GM18909 (cell line): ENCODE results near the gene SFSWAP.
"Not testable (repeated sequence)": the region's sequence is repeated elsewhere in the genome, so short reads cannot be mapped to it uniquely, and the experiment has no call there.

Source experiments
- ATAC-seq: cut with Tn5 transposase; IDR thresholded peaks from one replicate; pipeline ENCODE4 v1.9.1; 2021; ENCODE audit warnings: mild to moderate bottlenecking; ENCODE audit not compliant: unreplicated experiment, poor library complexity

Gene SFSWAP

DNA sequence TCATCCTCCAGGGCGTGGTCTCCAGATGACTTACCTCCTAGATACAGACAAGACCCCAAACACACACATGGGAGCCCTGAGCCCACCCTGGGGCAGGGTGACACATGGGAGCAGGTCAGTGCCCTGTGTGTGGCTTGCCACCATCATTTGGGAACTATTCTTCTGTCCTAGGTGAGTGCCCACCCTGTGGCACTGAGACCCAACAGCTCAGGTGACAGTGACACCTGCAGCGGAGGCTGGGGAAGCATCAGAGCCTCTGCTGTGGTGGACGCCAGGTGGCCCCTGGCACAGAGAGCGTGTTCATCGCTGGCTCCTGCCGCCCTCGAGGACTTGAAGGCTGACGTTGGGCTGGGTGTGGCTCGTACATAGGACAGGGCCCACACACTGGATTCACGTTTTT is 23.0 kb downstream of the SFSWAP start:
- ATAC-seq, result no peak

- no peak for ATAC-seq
Observed at GRCh38 chr12:131734336-131735152, 23.7 kb downstream of the SFSWAP start.

DNA sequence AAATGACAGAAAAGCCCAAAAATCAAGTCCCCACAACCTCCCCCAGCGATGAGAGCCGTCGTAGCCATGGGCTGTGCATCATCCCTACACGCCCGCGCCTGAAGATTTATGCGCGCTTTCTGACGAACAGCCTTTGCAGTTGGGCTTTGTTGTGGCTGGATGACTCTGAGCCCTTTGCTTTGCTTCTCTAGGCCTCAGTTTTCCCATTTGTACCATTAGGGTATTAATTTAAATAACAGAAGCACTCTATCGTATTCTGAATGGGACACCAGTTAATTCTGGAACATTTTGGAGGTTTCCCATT is 24.2 kb downstream of the SFSWAP start:
- no peak for ATAC-seq

GRCh38 chr12:131735476-131736445 is 24.9 kb downstream of the SFSWAP start:
- ATAC-seq, result no peak

- no peak for ATAC-seq
Observed at GRCh38 chr12:131736446-131737149, 25.7 kb downstream of the SFSWAP start.

DNA sequence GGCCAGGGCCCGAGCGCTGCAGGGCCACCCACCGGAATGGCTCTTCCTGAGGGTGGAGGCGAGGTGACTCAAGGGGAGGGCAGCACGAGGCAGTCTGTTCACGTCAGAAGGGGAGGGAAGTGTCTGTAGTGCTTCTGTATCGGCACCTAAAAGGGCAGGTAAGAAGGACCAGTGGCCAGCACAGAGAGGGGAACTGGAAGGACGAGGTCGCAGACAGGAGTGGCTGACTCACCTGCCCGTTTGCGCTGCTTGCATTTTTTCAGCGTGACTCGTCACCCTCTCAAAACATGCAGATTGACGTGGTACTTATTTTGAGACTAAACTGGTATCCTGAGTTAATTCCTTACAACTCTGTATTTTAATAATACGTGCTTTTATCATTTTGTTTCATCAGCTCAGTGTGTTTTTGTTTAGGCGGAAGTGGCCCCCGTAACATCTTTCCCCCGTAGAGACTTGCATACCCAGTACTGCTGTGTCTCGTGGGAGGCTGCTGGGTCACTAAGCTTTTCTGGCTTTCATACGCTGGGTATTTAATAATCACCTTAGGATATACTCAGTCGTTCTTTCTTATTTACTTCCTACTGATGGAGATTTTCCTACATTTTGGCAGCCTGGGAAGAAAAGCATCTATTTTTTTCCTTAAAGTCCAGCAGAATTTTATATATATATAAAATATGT is 26.4 kb downstream of the SFSWAP start:
- no peak for ATAC-seq

DNA sequence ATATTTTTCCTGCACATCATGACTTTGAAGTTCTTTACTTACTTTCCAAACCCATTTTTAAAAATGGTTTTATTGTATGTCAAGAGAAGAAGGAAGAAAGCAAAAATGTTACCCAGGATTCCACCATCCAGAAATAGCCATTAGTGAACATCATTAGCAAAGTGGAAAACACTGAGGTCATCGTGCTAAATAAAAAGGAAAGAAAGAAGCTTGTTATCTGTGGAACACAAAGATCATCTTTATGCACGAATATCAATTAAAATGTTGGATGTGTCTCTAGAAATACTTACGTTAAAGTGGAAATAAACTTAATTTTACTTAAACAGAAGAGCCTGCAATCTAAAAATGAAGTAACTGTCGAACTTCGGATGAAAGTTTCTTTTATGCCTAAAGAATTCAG is 27.3 kb downstream of the SFSWAP start:
- no peak for ATAC-seq

- no peak for ATAC-seq
Observed at GRCh38 chr12:131740626-131741025, 29.7 kb downstream of the SFSWAP start.

DNA sequence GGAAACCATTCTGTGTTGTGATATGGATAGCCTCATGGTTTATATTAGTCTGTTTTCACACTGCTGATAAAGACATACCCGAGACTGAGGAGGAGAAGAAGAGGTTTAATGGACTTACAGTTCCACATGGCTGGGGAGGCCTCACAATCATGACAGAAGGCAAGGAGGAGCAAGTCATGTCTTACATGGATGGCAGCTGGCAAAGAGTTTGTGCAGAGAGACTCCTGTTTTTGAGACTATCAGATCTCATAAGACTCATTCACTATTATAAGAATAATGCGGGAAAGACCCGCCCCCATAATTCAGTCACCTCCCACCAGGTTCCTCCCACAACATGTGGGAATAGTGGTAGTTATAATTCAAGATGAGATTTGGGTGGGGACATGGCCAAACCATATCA is 31.9 kb downstream of the SFSWAP start:
- not testable (repeated sequence) for ATAC-seq

GRCh38 chr12:131743410-131743809 is 32.5 kb downstream of the SFSWAP start:
- ATAC-seq, result not testable (repeated sequence)

- ATAC-seq, result not testable (repeated sequence)
Observed at GRCh38 chr12:131743880-131744279, 33.0 kb downstream of the SFSWAP start.

GRCh38 chr12:131744675-131745074 is 33.8 kb downstream of the SFSWAP start:
- ATAC-seq, result not testable (repeated sequence)

DNA sequence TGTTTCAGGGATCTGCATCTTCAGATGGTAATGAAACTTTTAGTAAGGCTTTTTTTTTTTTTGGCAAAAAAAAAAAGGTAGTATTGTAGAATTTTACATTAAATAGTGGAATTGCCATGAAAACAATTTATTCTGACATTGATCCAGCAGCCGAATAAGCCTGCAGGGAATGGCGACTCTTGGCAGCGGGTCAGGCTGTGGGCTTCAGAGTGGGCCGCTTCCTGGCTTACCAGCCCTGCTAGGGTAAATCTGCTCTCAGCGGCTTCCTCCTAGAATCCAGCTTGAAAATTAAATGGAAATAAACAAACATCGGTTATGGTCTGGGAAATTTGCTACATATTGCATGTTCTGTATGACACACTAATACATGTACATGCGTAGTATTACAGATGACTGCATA is 34.8 kb downstream of the SFSWAP start:
- ATAC-seq, result no peak

DNA sequence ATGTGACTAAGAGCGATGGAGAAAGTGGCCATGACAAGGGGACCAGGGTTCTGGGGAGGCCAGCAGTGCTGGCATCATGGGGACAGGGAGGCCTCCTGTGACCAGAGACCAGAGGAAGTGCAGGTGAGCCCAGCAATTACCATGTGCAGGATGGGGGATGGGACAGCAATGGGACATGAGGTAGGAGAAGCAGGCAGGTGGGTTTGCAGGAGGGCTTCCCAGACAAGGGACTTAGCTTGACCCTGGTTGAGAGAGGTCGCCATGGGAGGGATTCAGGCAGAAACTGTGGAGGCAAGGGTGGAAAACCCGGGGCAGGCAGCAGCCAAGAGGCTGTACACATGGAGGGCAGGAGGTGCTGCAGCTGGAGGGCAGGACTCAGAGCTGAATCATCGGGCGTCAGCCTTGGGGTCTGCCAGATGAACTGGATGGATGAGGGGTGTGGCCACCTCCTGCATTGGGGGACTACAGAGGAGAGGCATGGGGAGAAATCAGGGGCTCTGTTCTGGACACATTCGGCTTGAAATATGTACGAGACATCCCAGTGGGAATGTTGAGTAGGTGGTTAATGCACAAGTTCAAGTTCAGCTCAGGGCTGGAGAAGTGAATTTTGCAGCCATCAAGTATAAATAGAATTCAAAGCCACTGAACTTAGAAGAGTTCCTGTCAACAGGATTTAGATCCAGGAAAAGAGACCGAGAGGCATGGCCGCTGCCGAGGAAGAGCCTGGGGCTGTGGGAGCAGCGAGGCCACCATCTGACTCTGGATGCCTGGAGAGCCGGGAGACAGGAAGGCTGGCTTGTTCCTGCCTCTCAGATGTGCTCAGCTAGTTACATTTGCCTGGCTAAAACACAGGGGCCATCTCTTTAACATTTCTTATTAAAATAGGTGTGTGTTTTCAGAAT is 36.6 kb downstream of the SFSWAP start:
- no peak for ATAC-seq

DNA sequence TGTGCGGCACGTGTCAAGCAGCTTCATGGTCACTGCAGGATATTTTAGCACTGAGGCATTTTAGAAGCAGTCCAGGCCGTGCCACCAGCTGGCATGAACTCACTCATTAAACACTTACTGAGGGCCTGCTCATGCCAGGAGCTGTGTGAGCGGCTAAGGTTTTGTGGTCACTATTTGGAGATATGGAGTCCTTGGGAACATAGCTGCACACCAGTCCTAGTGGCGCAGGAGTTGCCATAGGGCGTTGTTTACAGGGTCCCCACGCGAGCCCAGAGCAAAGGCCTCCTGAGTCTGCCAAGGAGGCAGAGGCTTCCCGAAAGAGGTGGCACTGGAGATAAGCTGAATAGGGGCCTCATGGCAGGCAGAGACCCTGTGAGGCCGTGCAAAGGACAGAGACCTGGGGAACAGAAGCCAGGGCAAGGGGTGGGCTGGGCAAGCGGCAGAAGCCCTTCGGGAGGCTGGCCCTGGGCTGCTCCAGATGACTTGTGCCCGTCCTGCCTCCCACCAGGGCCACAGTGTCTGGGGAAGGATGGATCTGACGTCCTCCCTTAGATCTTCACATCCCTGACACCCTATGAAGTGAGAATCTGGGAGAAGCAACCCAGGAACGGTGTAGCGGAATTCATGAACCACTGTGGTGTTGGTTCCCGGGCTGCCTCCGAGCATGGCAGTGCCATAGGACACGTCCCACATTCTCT is 38.9 kb downstream of the SFSWAP start:
- ATAC-seq, result no peak

GRCh38 chr12:131751335-131751734 is 40.4 kb downstream of the SFSWAP start:
- no peak for ATAC-seq

- ATAC-seq, result no peak
Observed at GRCh38 chr12:131752451-131752850, 41.6 kb downstream of the SFSWAP start.

DNA sequence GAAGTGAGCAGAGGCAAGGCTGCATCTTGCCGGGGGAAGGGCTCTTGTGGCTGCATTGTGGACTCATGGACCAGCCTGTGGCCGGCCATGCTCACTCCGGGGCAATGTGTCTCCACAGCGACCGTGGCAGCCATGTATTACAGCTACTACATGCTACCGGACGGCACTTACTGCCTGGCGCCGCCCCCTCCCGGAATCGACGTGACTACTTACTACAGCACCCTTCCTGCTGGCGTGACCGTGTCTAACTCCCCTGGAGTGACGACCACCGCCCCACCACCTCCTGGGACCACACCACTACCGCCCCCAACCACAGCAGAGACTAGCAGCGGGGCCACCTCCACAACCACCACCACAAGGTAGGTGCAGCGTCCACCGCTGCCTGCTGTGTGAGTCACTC is 42.1 kb downstream of the SFSWAP start:
- no peak for ATAC-seq

DNA sequence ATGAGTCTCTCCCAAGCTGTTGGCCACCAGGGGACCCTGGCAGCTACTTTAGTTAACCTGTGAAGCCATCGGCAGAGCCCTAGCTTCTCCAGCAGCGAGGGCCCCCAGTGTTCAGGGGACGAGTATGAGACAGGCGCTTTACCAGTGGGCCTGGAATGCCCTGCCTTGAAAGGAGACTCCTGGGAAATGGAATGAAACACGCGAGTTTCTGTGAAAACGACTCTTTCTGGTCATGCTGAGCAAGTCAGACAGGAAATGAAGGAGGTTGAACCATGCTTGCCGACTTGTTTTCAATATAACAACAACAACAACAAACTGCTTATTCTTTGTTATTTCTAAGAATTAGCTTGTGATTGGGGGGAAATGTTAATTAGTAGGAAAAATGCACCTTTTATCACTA is 42.9 kb downstream of the SFSWAP start:
- no peak for ATAC-seq
